Skeletal muscle satellite cell (primary cell): ENCODE results near the gene NUP205. TPM values are rescaled to one million over a fixed set of nuclear protein-coding genes. Genes with fewer than 3 reads are reported as not detected.

Source experiments
- H3K27me3 ChIP-seq: 2 replicates; pipeline ENCODE4 v1.7.0; 2013; ENCODE audit warnings: low read length; ENCODE audit not compliant: control insufficient read depth, insufficient read depth
- H3K36me3 ChIP-seq: 2 replicates; pipeline ENCODE4 v1.7.0; 2013; ENCODE audit warnings: mild to moderate bottlenecking, control low read depth, low read length; ENCODE audit not compliant: insufficient read depth
- H3K4me1 ChIP-seq: 2 replicates; pipeline ENCODE4 v1.7.0; 2013; ENCODE audit warnings: low read length; ENCODE audit not compliant: control insufficient read depth, insufficient read depth
- H3K4me2 ChIP-seq: 2 replicates; pipeline ENCODE4 v1.7.0; 2013; ENCODE audit warnings: mild to moderate bottlenecking, low read length
- H3K4me3 ChIP-seq: 2 replicates; pipeline ENCODE4 v1.7.0; 2013; ENCODE audit warnings: low read length
- H3K9ac ChIP-seq: 2 replicates; pipeline ENCODE4 v1.7.0; 2013; ENCODE audit warnings: mild to moderate bottlenecking, low read depth, low read length, moderate library complexity
- H3K9me3 ChIP-seq: replicated peaks from 2 replicates; pipeline ENCODE4 v1.7.0; 2013; ENCODE audit warnings: mild to moderate bottlenecking, control low read depth, low read length
- total RNA-seq: library from RNA; depleted of rRNA; stranded (reverse); fragments of >200 nt; gene quantifications from 2 replicates; pipeline ENCODE4 v1.2.3, GENCODE V29; 2012; rRNA removed

The NUP205 gene, protein sequence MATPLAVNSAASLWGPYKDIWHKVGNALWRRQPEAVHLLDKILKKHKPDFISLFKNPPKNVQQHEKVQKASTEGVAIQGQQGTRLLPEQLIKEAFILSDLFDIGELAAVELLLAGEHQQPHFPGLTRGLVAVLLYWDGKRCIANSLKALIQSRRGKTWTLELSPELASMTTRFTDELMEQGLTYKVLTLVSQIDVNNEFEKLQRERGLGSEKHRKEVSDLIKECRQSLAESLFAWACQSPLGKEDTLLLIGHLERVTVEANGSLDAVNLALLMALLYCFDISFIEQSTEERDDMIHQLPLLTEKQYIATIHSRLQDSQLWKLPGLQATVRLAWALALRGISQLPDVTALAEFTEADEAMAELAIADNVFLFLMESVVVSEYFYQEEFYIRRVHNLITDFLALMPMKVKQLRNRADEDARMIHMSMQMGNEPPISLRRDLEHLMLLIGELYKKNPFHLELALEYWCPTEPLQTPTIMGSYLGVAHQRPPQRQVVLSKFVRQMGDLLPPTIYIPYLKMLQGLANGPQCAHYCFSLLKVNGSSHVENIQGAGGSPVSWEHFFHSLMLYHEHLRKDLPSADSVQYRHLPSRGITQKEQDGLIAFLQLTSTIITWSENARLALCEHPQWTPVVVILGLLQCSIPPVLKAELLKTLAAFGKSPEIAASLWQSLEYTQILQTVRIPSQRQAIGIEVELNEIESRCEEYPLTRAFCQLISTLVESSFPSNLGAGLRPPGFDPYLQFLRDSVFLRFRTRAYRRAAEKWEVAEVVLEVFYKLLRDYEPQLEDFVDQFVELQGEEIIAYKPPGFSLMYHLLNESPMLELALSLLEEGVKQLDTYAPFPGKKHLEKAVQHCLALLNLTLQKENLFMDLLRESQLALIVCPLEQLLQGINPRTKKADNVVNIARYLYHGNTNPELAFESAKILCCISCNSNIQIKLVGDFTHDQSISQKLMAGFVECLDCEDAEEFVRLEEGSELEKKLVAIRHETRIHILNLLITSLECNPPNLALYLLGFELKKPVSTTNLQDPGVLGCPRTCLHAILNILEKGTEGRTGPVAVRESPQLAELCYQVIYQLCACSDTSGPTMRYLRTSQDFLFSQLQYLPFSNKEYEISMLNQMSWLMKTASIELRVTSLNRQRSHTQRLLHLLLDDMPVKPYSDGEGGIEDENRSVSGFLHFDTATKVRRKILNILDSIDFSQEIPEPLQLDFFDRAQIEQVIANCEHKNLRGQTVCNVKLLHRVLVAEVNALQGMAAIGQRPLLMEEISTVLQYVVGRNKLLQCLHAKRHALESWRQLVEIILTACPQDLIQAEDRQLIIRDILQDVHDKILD (N-terminal part only)
- 63.1 and 73.5 TPM in 2 replicates for total RNA-seq

GRCh38 chr7:135557455-135558336, at the start of gene NUP205:
Gene NUP205, plus strand, starts transcription at chr7:135557917. Its CDS starts 28 bp downstream, at chr7:135557945.
- H3K4me3 ChIP-seq = peak within 1 kb of the TSS; percentile 83
- peaks cover 4% of the 10 kb centered on the region for H3K4me1 ChIP-seq
- peak within 1 kb of the TSS; percentile 90 for H3K4me2 ChIP-seq
- no peaks in the 10 kb centered on the region for H3K36me3 ChIP-seq
- no peaks in the 10 kb centered on the region for H3K27me3 ChIP-seq
- H3K9me3 ChIP-seq = no peaks in the 10 kb centered on the region
- H3K9ac ChIP-seq = peak within 1 kb of the TSS; percentile 90

GRCh38 chr7:135508883-135509588, 48.7 kb upstream of the NUP205 start:
- Histone ChIP-seq H3K27me3 (no peaks in the 10 kb centered on the region), H3K4me3 (peak overlapping the region; percentile 99), H3K36me3 (no peaks in the 10 kb centered on the region), H3K4me2 (peak overlapping the region; percentile 91), H3K4me1 (peaks cover 23% of the 10 kb centered on the region), H3K9ac (peak overlapping the region; percentile 99), H3K9me3 (no peaks in the 10 kb centered on the region)

DNA sequence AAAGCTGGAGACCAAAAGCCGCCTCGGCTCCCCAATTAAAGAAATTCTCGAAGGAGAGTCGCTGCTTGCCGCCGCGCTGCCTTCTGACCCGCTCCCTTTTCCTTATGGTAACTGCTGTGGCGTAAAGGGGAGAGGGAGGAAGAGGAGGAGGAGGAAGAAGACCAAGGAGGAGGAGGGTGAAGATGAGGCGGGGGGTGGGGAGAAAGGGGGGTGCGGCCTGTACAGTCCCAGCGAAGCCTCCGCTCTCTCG, 48.2 kb upstream of the NUP205 start:
- Histone ChIP-seq H3K36me3 (no peaks in the 10 kb centered on the region), H3K4me2 (peak overlapping the region; percentile 91), H3K27me3 (no peaks in the 10 kb centered on the region), H3K4me3 (peak overlapping the region; percentile 99), H3K9ac (peak overlapping the region; percentile 99), H3K4me1 (peaks cover 23% of the 10 kb centered on the region), H3K9me3 (no peaks in the 10 kb centered on the region)

DNA sequence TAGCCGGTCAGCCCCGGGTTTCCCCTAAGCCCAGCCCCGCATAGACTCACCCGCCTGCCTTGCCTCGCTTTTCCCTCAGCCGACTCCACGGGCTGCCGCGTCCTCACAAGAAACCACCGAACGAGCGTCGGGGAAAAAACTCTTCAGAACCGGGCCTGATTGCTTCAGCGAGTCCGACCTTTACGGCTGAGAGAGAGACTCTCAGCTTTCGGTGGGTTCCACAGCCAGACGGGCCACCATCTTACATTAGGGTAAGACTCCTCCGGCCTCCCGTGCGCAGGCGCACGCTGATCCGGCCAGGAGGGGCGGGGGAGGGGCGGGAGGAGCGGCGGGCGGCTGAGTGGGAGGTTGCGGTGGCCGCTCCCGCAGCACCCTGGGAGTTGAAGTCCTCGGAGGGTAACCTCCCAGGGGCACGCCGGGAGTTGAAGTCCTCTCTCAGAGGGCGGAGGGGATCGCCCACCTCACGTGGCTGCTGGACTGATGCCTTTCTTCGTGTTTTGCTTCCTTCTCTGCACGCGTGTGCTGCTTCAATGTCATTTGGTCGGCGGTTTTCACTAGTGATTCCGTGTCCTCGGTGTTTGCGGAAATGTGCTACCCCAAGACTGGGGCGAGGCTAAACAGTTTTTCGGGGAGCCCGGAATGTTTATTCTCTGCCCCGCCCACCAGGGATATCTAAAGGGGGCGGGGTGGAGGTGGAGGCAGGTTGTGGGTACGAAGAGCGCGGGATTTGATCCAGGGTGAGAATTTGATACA, 47.7 kb upstream of the NUP205 start, which contains the start of gene CNOT4:
Gene CNOT4 (minus strand): TSS at position 264 of the 753 bp plus-strand sequence. CDS start 71,771 bp downstream, outside the sequence.
- Histone ChIP-seq H3K27me3 (no peaks in the 10 kb centered on the region), H3K4me2 (peak within 1 kb of the TSS; percentile 98), H3K36me3 (no peaks in the 10 kb centered on the region), H3K9ac (peak within 1 kb of the TSS; percentile 99), H3K4me3 (peak within 1 kb of the TSS; percentile 99), H3K9me3 (no peaks in the 10 kb centered on the region), H3K4me1 (peaks cover 23% of the 10 kb centered on the region)

GRCh38 chr7:135510592-135511183, 47.0 kb upstream of the NUP205 start:
- peaks cover 23% of the 10 kb centered on the region for H3K4me1 ChIP-seq
- peak overlapping the region; percentile 99 for H3K9ac ChIP-seq
- peak overlapping the region; percentile 99 for H3K4me3 ChIP-seq
- peak overlapping the region; percentile 98 for H3K4me2 ChIP-seq
- no peaks in the 10 kb centered on the region for H3K36me3 ChIP-seq
- no peaks in the 10 kb centered on the region for H3K27me3 ChIP-seq
- no peaks in the 10 kb centered on the region for H3K9me3 ChIP-seq

- H3K27me3 ChIP-seq = no peaks in the 10 kb centered on the region
- H3K4me3 ChIP-seq = no peak overlapping the region
- H3K36me3 ChIP-seq = no peaks in the 10 kb centered on the region
- peaks cover 19% of the 10 kb centered on the region for H3K4me1 ChIP-seq
- no peak overlapping the region for H3K4me2 ChIP-seq
- H3K9me3 ChIP-seq = no peaks in the 10 kb centered on the region
- H3K9ac ChIP-seq = no peak overlapping the region
Measured at GRCh38 chr7:135512135-135512887, 45.4 kb upstream of the NUP205 start.

GRCh38 chr7:135514856-135515255, 42.9 kb upstream of the NUP205 start:
- no peak overlapping the region for H3K9ac ChIP-seq
- H3K27me3 ChIP-seq = no peaks in the 10 kb centered on the region
- H3K36me3 ChIP-seq = no peaks in the 10 kb centered on the region
- H3K4me1 ChIP-seq = peaks cover 11% of the 10 kb centered on the region
- no peak overlapping the region for H3K4me2 ChIP-seq
- H3K4me3 ChIP-seq = no peak overlapping the region
- no peaks in the 10 kb centered on the region for H3K9me3 ChIP-seq

- peaks cover 4% of the 10 kb centered on the region for H3K4me1 ChIP-seq
- H3K9me3 ChIP-seq = no peaks in the 10 kb centered on the region
- no peak overlapping the region for H3K4me2 ChIP-seq
- no peaks in the 10 kb centered on the region for H3K36me3 ChIP-seq
- H3K4me3 ChIP-seq = no peak overlapping the region
- H3K27me3 ChIP-seq = no peaks in the 10 kb centered on the region
- no peak overlapping the region for H3K9ac ChIP-seq
Measured at GRCh38 chr7:135517060-135517459, 40.7 kb upstream of the NUP205 start.

DNA sequence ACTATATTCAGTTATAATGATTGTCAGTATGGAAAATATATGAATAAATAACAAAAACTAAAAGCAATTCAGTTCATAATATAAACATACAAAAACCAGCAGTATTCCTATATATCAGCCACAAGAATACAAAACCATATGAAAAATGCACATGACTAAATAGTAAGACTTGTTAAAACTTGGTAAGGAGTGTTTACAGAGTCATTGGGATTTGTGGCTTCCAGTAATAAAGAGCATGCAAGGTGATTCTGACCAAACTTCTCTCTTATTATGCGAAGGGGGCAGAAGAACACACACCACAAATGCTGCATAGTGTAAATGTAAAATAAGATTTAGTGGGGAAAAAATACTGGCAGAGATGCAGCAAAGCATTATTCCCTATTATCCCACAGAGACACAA, 39.0 kb upstream of the NUP205 start:
- Histone ChIP-seq H3K4me2 (no peak overlapping the region), H3K36me3 (no peaks in the 10 kb centered on the region), H3K9me3 (no peaks in the 10 kb centered on the region), H3K4me1 (no peaks in the 10 kb centered on the region), H3K9ac (no peak overlapping the region), H3K27me3 (no peaks in the 10 kb centered on the region), H3K4me3 (no peak overlapping the region)
